Measurements from ENCODE around the gene GALNT6.

GALNT6 gene

GRCh38 chr12:51368640-51369517, 22.3 kb downstream of the GALNT6 start:
- peak overlapping the region; percentile 21 for H2BK5ac ChIP-seq (ENCODE audit: low read depth, low read length, poor library complexity, severe bottlenecking)
- no peak overlapping the region for H3K4ac ChIP-seq (ENCODE audit: low read depth in 1 of 2, low read length in 2 of 2)
- H3K9me3 ChIP-seq (ENCODE audit: control insufficient read depth, low read length), result no peaks in the 10 kb centered on the region
- H3K27me3 ChIP-seq (ENCODE audit: control insufficient read depth in 1 of 2, insufficient read depth in 1 of 2, low read length in 2 of 2), result peaks cover 0 to 5% of the 10 kb centered on the region in 2 experiments
- H3K27ac ChIP-seq (ENCODE audit: low read length, poor library complexity, severe bottlenecking), result peak overlapping the region; percentile 24
- no peak overlapping the region for H4K91ac ChIP-seq (ENCODE audit: low read length)
- DNase-seq, result no peak
- H2BK15ac ChIP-seq (ENCODE audit: low read depth, poor library complexity, severe bottlenecking), result no peak overlapping the region
- peak overlapping the region in 1 of 2 experiments; percentile 14 for H3K23ac ChIP-seq (ENCODE audit: low read length in 2 of 2)
- peak overlapping the region in 1 of 2 experiments; percentile 48 for H3K18ac ChIP-seq (ENCODE audit: low read depth in 1 of 2, low read length in 2 of 2)
- H3K79me1 ChIP-seq (replicated peaks; ENCODE audit: low read length, poor library complexity, severe bottlenecking), result no peaks in the 10 kb centered on the region
- H2AK5ac ChIP-seq (ENCODE audit: low read length, severe bottlenecking), result peak overlapping the region; percentile 69
- H3K36me3 ChIP-seq (ENCODE audit: control insufficient read depth in 1 of 2, insufficient read depth in 2 of 2, low read depth in 1 of 2, low read length in 2 of 2), result no peaks in the 10 kb centered on the region
- no peak overlapping the region for H4K8ac ChIP-seq (ENCODE audit: low read length)
- no peak overlapping the region for H3K9ac ChIP-seq (ENCODE audit: low read length)
- peak overlapping the region in 1 of 2 experiments; percentile 11 for H3K14ac ChIP-seq (ENCODE audit: low read length in 2 of 2)
- no peak overlapping the region for H2BK120ac ChIP-seq (ENCODE audit: low read depth, low read length)
- 76% methylated on average over 14 of the region's 17 CpGs for WGBS
- no peak overlapping the region for H2AFZ ChIP-seq (ENCODE audit: low read depth, low read length)
- H3K4me2 ChIP-seq (ENCODE audit: low read length, poor library complexity, severe bottlenecking), result no peak overlapping the region
- H3K4me1 ChIP-seq (ENCODE audit: control insufficient read depth, insufficient read depth, low read depth, low read length), result peaks cover 19% of the 10 kb centered on the region
- H2BK12ac ChIP-seq (ENCODE audit: low read length in 2 of 2), result peak overlapping the region; percentile 21 to 37
- H3K4me3 ChIP-seq (ENCODE audit: insufficient read depth in 1 of 2, low read depth in 1 of 2, low read length in 2 of 2), result no peak overlapping the region

GRCh38 chr12:51365276-51365675, 25.9 kb downstream of the GALNT6 start:
- Histone ChIP-seq H4K91ac (ENCODE audit: low read length) (no peak overlapping the region), H2AK5ac (ENCODE audit: low read length, severe bottlenecking) (no peak overlapping the region), H3K18ac (ENCODE audit: low read depth in 1 of 2, low read length in 2 of 2) (no peak overlapping the region), H3K27ac (ENCODE audit: low read length, poor library complexity, severe bottlenecking) (no peak overlapping the region), H2BK15ac (ENCODE audit: low read depth, poor library complexity, severe bottlenecking) (no peak overlapping the region), H2BK120ac (ENCODE audit: low read depth, low read length) (no peak overlapping the region), H3K23ac (ENCODE audit: low read length in 2 of 2) (no peak overlapping the region), H4K8ac (ENCODE audit: low read length) (no peak overlapping the region), H3K27me3 (ENCODE audit: control insufficient read depth in 1 of 2, insufficient read depth in 1 of 2, low read length in 2 of 2) (peaks cover 0 to 5% of the 10 kb centered on the region in 2 experiments), H3K4me2 (ENCODE audit: low read length, poor library complexity, severe bottlenecking) (no peak overlapping the region), H2BK5ac (ENCODE audit: low read depth, low read length, poor library complexity, severe bottlenecking) (no peak overlapping the region), H2AFZ (ENCODE audit: low read depth, low read length) (no peak overlapping the region), H3K9ac (ENCODE audit: low read length) (no peak overlapping the region), H3K4ac (ENCODE audit: low read depth in 1 of 2, low read length in 2 of 2) (no peak overlapping the region), H3K14ac (ENCODE audit: low read length in 2 of 2) (no peak overlapping the region), H3K4me3 (ENCODE audit: insufficient read depth in 1 of 2, low read depth in 1 of 2, low read length in 2 of 2) (no peak overlapping the region), H3K4me1 (ENCODE audit: control insufficient read depth, insufficient read depth, low read depth, low read length) (peaks cover 13% of the 10 kb centered on the region), H3K36me3 (ENCODE audit: control insufficient read depth in 1 of 2, insufficient read depth in 2 of 2, low read depth in 1 of 2, low read length in 2 of 2) (no peaks in the 10 kb centered on the region), H3K79me1 (replicated peaks; ENCODE audit: low read length, poor library complexity, severe bottlenecking) (no peaks in the 10 kb centered on the region), H2BK12ac (ENCODE audit: low read length in 2 of 2) (no peak overlapping the region), H3K9me3 (ENCODE audit: control insufficient read depth, low read length) (no peaks in the 10 kb centered on the region)
- DNase-seq, result no peak
- 98% methylated on average over 10 of the region's 10 CpGs for WGBS

GRCh38 chr12:51364001-51364400, 27.2 kb downstream of the GALNT6 start:
- Histone ChIP-seq H3K14ac (ENCODE audit: low read length in 2 of 2) (no peak overlapping the region), H3K27ac (ENCODE audit: low read length, poor library complexity, severe bottlenecking) (no peak overlapping the region), H2BK12ac (ENCODE audit: low read length in 2 of 2) (no peak overlapping the region), H2AK5ac (ENCODE audit: low read length, severe bottlenecking) (no peak overlapping the region), H4K8ac (ENCODE audit: low read length) (no peak overlapping the region), H3K23ac (ENCODE audit: low read length in 2 of 2) (no peak overlapping the region), H3K4ac (ENCODE audit: low read depth in 1 of 2, low read length in 2 of 2) (no peak overlapping the region), H3K4me2 (ENCODE audit: low read length, poor library complexity, severe bottlenecking) (no peak overlapping the region), H3K36me3 (ENCODE audit: control insufficient read depth in 1 of 2, insufficient read depth in 2 of 2, low read depth in 1 of 2, low read length in 2 of 2) (no peaks in the 10 kb centered on the region), H3K18ac (ENCODE audit: low read depth in 1 of 2, low read length in 2 of 2) (no peak overlapping the region), H3K4me1 (ENCODE audit: control insufficient read depth, insufficient read depth, low read depth, low read length) (peaks cover 6% of the 10 kb centered on the region), H4K91ac (ENCODE audit: low read length) (no peak overlapping the region), H3K9me3 (ENCODE audit: control insufficient read depth, low read length) (no peaks in the 10 kb centered on the region), H2BK120ac (ENCODE audit: low read depth, low read length) (no peak overlapping the region), H3K27me3 (ENCODE audit: control insufficient read depth in 1 of 2, insufficient read depth in 1 of 2, low read length in 2 of 2) (peaks cover 0 to 5% of the 10 kb centered on the region in 2 experiments), H2BK5ac (ENCODE audit: low read depth, low read length, poor library complexity, severe bottlenecking) (no peak overlapping the region), H2AFZ (ENCODE audit: low read depth, low read length) (no peak overlapping the region), H2BK15ac (ENCODE audit: low read depth, poor library complexity, severe bottlenecking) (no peak overlapping the region), H3K4me3 (ENCODE audit: insufficient read depth in 1 of 2, low read depth in 1 of 2, low read length in 2 of 2) (no peak overlapping the region), H3K79me1 (replicated peaks; ENCODE audit: low read length, poor library complexity, severe bottlenecking) (no peaks in the 10 kb centered on the region), H3K9ac (ENCODE audit: low read length) (no peak overlapping the region)
- 93% methylated on average over 11 of the region's 11 CpGs for WGBS
- DNase-seq, result no peak

GRCh38 chr12:51362747-51363342, 28.4 kb downstream of the GALNT6 start:
- no peak for DNase-seq
- H2BK12ac ChIP-seq (ENCODE audit: low read length in 2 of 2), result no peak overlapping the region
- H3K23ac ChIP-seq (ENCODE audit: low read length in 2 of 2), result no peak overlapping the region
- H3K14ac ChIP-seq (ENCODE audit: low read length in 2 of 2), result no peak overlapping the region
- peaks cover 0 to 5% of the 10 kb centered on the region in 2 experiments for H3K27me3 ChIP-seq (ENCODE audit: control insufficient read depth in 1 of 2, insufficient read depth in 1 of 2, low read length in 2 of 2)
- H3K9me3 ChIP-seq (ENCODE audit: control insufficient read depth, low read length), result no peaks in the 10 kb centered on the region
- H3K9ac ChIP-seq (ENCODE audit: low read length), result no peak overlapping the region
- H3K4me3 ChIP-seq (ENCODE audit: insufficient read depth in 1 of 2, low read depth in 1 of 2, low read length in 2 of 2), result no peak overlapping the region
- H4K8ac ChIP-seq (ENCODE audit: low read length), result no peak overlapping the region
- H2BK120ac ChIP-seq (ENCODE audit: low read depth, low read length), result no peak overlapping the region
- H2AFZ ChIP-seq (ENCODE audit: low read depth, low read length), result no peak overlapping the region
- no peak overlapping the region for H2BK15ac ChIP-seq (ENCODE audit: low read depth, poor library complexity, severe bottlenecking)
- no peak overlapping the region for H2AK5ac ChIP-seq (ENCODE audit: low read length, severe bottlenecking)
- H4K91ac ChIP-seq (ENCODE audit: low read length), result no peak overlapping the region
- H3K4me1 ChIP-seq (ENCODE audit: control insufficient read depth, insufficient read depth, low read depth, low read length), result no peaks in the 10 kb centered on the region
- 100% methylated on average over 2 of the region's 2 CpGs for WGBS
- no peak overlapping the region for H3K27ac ChIP-seq (ENCODE audit: low read length, poor library complexity, severe bottlenecking)
- H3K4ac ChIP-seq (ENCODE audit: low read depth in 1 of 2, low read length in 2 of 2), result no peak overlapping the region
- no peak overlapping the region for H3K18ac ChIP-seq (ENCODE audit: low read depth in 1 of 2, low read length in 2 of 2)
- H3K4me2 ChIP-seq (ENCODE audit: low read length, poor library complexity, severe bottlenecking), result no peak overlapping the region
- no peaks in the 10 kb centered on the region for H3K36me3 ChIP-seq (ENCODE audit: control insufficient read depth in 1 of 2, insufficient read depth in 2 of 2, low read depth in 1 of 2, low read length in 2 of 2)
- no peaks in the 10 kb centered on the region for H3K79me1 ChIP-seq (replicated peaks; ENCODE audit: low read length, poor library complexity, severe bottlenecking)
- H2BK5ac ChIP-seq (ENCODE audit: low read depth, low read length, poor library complexity, severe bottlenecking), result no peak overlapping the region
